B cell (primary cell): Measurements from ENCODE around the gene PHC2. TPM values are rescaled to one million over a fixed set of nuclear protein-coding genes. Genes with fewer than 3 reads are reported as not detected.

Source experiments
- ATAC-seq: fragments of 200-7000 bp; cut with Tn5 transposase; one replicate; pipeline ENCODE4 v1.10.0; 2021; ENCODE audit warnings: low read depth, mild to moderate bottlenecking, moderate number of reproducible peaks, moderate library complexity
- CTCF ChIA-PET: fragments of 350-600 bp; sonication (Branson Sonifier 250); formaldehyde crosslinking; loops from one replicate; lab custom pipeline; 2021; ENCODE audit warnings: antibody characterized with exemption, inconsistent platforms; lab: Charles Lee
- POLR2A ChIA-PET: fragments of 350-600 bp; sonication (Branson Sonifier 250); formaldehyde crosslinking; loops from one replicate; lab custom pipeline; 2021; ENCODE audit warnings: antibody characterized with exemption; lab: Charles Lee
- DNase-seq: peaks from one replicate; pipeline ENCODE4 v3.0.0; 2013
- H2AFZ ChIP-seq: 2 replicates; pipeline ENCODE4 v1.6.1; 2012; ENCODE audit warnings: mild to moderate bottlenecking, low read depth, low read length; ENCODE audit not compliant: insufficient read depth, poor library complexity, severe bottlenecking
- H3K27ac ChIP-seq, 2 donors: 1 replicate in 1 of 2; 2 replicates in 1 of 2; pipeline ENCODE4 v1.5.1; 2012 to 2013; ENCODE audit warnings: low read length in 2 of 2, mild to moderate bottlenecking in 2 of 2, moderate library complexity in 1 of 2
- H3K27me3 ChIP-seq, 4 experiments: fragments of 200-600 bp in 1 of 4; sonication (generic) in 1 of 4; replicated peaks in 1 of 4; 1 replicate in 2 of 4; 2 replicates in 2 of 4; pipeline versions ENCODE4 v1.6.1 to v1.7.0; 2013 to 2016; ENCODE audit warnings: low read length in 3 of 4, mild to moderate bottlenecking in 2 of 4, mixed read lengths in 1 of 4, moderate library complexity in 1 of 4; ENCODE audit not compliant: insufficient read depth in 4 of 4, control insufficient read depth in 3 of 4; ENCODE audit errors: control extremely low read depth in 1 of 4
- H3K36me3 ChIP-seq, 2 experiments: replicated peaks in 1 of 2; 1 replicate in 1 of 2; 2 replicates in 1 of 2; pipeline versions ENCODE4 v1.6.1 to v1.7.1; 2013; ENCODE audit warnings: low read length in 1 of 2; ENCODE audit not compliant: insufficient read depth in 2 of 2, control insufficient read depth in 1 of 2; ENCODE audit errors: control extremely low read depth in 1 of 2, extremely low read depth in 1 of 2
- H3K4me1 ChIP-seq, 2 donors: fragments of 200-600 bp in 1 of 2; sonication (generic) in 1 of 2; 1 replicate in 1 of 2; 2 replicates in 1 of 2; pipeline versions ENCODE4 v1.5.1 to v1.6.1; 2013 to 2017; ENCODE audit warnings: low read length in 2 of 2; ENCODE audit not compliant: control insufficient read depth in 2 of 2, insufficient read depth in 2 of 2
- H3K4me2 ChIP-seq: replicated peaks from 2 replicates; pipeline ENCODE3; 2012; ENCODE audit warnings: mild to moderate bottlenecking, low read depth, low read length; ENCODE audit not compliant: poor library complexity, severe bottlenecking
- H3K4me3 ChIP-seq, 5 experiments: fragments of 200-600 bp in 1 of 5; sonication (generic) in 1 of 5; 1 replicate in 3 of 5; 2 replicates in 2 of 5; pipeline versions ENCODE4 v1.5.1 to v1.7.0; 2011 to 2016; ENCODE audit warnings: low read length in 4 of 5, mild to moderate bottlenecking in 4 of 5, low read depth in 2 of 5, control low read depth in 1 of 5, moderate library complexity in 1 of 5; ENCODE audit not compliant: insufficient read depth in 1 of 5; ENCODE audit errors: control extremely low read depth in 1 of 5, extremely low read depth in 1 of 5
- H3K79me2 ChIP-seq: fragments of 200-600 bp; sonication (generic); one replicate; pipeline ENCODE4 v1.6.0; 2016; ENCODE audit warnings: low read length; ENCODE audit not compliant: control insufficient read depth, insufficient read depth
- H3K9ac ChIP-seq: fragments of 200-600 bp; sonication (generic); 2 replicates; pipeline ENCODE4 v1.6.1; 2017; ENCODE audit warnings: mild to moderate bottlenecking, low read length, moderate library complexity
- H3K9me3 ChIP-seq, 3 donors: one replicate each; pipeline versions ENCODE4 v1.6.1 to v1.7.1; 2013; ENCODE audit warnings: low read length in 2 of 3; ENCODE audit not compliant: control insufficient read depth in 2 of 3, insufficient read depth in 1 of 3; ENCODE audit errors: control extremely low read depth in 1 of 3
- H4K20me1 ChIP-seq: 2 replicates; pipeline ENCODE4 v1.6.0; 2012; ENCODE audit warnings: mild to moderate bottlenecking, low read length; ENCODE audit not compliant: insufficient read depth, control insufficient read depth, poor library complexity, severe bottlenecking
- H3K27ac Mint-ChIP-seq: one replicate; pipeline ENCODE4 v1.8.0; 2021; ENCODE audit warnings: mixed read lengths
- H3K27me3 Mint-ChIP-seq: one replicate; pipeline ENCODE4 v1.8.0; 2021; ENCODE audit warnings: mixed read lengths
- H3K4me1 Mint-ChIP-seq: one replicate; pipeline ENCODE4 v1.8.0; 2021; ENCODE audit warnings: mixed read lengths
- H3K4me3 Mint-ChIP-seq: one replicate; pipeline ENCODE4 v1.8.0; 2021; ENCODE audit warnings: mixed read lengths
- H3K9me3 Mint-ChIP-seq: one replicate; pipeline ENCODE4 v1.8.0; 2022; ENCODE audit warnings: mixed read lengths; ENCODE audit not compliant: insufficient read depth
- EZH2 ChIP-seq: IDR thresholded peaks from 2 replicates; pipeline ENCODE4 v1.6.1; 2012; ENCODE audit warnings: borderline replicate concordance, low read depth, mild to moderate bottlenecking, moderate library complexity, low read length; ENCODE audit not compliant: insufficient read depth, poor library complexity, severe bottlenecking
- WGBS: methylation state at CpG from one replicate; pipeline ENCODE4 v1.1.5; 2013; ENCODE audit warnings: missing lambda C conversion rate; ENCODE audit not compliant: insufficient coverage; 5-methylcytosine and 5-hydroxymethylcytosine counted together
- intact Hi-C: fragments of 100-400 bp; cut with micrococcal nuclease; formaldehyde crosslinking; loops from one replicate; pipeline ENCODE4 v1.10.0; 2022
- polyA plus RNA-seq: library from polyadenylated mRNA; depleted of rRNA; stranded (reverse); fragments of >200 nt; gene quantifications from 2 replicates; pipeline ENCODE4 v1.2.3, GENCODE V29; 2012
- total RNA-seq, 2 donors: library from RNA; stranded (reverse); fragments of 120-200 nt in 1 of 2; gene quantifications; 1 replicate in 1 of 2; 2 replicates in 1 of 2; pipeline versions ENCODE4 v1.2.3 to v1.2.4, GENCODE V29; 2013 to 2022
- TF ChIP-seq, protein P1 (sequence below): fragments of 200-600 bp; IDR thresholded peaks from one replicate; pipeline ENCODE4 v1.8.0; 2022; ENCODE audit warnings: antibody characterized with exemption, mild to moderate bottlenecking

The PHC2 gene
- total and polyA plus RNA-seq, 2 donors (not counting 1 experiment from before 2014, with no cell fraction given) = 23.1 to 23.4 TPM

DNA sequence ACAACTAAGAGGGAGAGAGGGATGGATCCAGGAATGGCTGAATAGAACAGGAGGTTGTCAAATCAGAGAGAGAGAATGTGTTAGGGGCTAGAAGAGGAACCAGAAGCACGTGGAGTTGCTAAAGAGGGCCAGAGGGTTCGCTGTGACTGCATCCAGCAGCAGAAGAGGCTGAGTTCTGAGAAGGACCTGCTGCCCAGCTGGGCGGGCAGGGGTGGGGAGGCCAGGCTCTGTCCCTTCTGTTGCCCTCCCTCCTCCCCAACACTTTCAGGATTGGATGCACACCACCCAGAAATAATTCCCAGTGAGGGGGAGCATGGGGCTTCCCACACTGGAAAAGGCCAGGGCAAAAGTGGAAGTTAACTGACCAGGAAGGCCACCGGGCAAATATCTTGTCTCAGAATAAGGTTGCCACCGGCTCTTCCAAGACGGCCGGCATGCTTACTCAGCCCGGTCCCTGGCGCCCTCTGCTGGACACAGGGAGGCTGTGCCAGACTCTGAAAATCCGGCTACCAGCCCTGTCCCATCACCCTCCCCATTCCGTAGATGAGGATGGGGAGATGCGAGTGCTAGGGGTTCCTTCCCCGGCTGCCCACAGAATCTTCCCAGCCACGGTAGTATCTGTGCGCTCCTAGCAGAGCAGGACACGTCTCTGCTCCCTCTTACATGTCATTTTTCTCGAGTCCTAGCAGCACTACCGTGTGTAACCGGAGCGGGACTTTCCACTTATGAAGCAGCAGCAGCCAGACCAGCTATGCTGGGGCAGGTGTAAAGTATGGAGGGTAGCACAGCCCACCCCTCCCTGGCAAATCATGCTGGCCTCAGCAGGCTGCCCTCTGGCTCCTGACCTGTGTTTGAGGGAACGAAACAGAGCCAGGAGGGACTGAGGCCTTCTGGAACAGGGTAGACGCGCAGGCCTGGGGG is 63.1 kb downstream of the PHC2 start:
- H3K4me3 ChIP-seq = no peak overlapping the region
- H3K4me2 ChIP-seq = no peak overlapping the region
- POLR2A ChIA-PET = no interaction called here
- H3K36me3 ChIP-seq = no peaks in the 10 kb centered on the region
- H3K79me2 ChIP-seq = no peaks in the 10 kb centered on the region
- WGBS = 40% methylated on average over 23 of the region's 23 CpGs
- Mint-ChIP-seq H3K27me3 (peaks cover 18% of the 10 kb centered on the region), H3K9me3 (no peaks in the 10 kb centered on the region), H3K4me3 (no peak overlapping the region), H3K4me1 (no peaks in the 10 kb centered on the region), H3K27ac (no peak overlapping the region)
- DNase-seq = peak; percentile 85
- TF ChIP-seq, protein P1, sequence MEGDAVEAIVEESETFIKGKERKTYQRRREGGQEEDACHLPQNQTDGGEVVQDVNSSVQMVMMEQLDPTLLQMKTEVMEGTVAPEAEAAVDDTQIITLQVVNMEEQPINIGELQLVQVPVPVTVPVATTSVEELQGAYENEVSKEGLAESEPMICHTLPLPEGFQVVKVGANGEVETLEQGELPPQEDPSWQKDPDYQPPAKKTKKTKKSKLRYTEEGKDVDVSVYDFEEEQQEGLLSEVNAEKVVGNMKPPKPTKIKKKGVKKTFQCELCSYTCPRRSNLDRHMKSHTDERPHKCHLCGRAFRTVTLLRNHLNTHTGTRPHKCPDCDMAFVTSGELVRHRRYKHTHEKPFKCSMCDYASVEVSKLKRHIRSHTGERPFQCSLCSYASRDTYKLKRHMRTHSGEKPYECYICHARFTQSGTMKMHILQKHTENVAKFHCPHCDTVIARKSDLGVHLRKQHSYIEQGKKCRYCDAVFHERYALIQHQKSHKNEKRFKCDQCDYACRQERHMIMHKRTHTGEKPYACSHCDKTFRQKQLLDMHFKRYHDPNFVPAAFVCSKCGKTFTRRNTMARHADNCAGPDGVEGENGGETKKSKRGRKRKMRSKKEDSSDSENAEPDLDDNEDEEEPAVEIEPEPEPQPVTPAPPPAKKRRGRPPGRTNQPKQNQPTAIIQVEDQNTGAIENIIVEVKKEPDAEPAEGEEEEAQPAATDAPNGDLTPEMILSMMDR = peak; percentile 96
- no peak for TF ChIP-seq EZH2
- H3K9me3 ChIP-seq = no peaks in the 10 kb centered on the region
- peaks cover 4 to 5% of the 10 kb centered on the region in 2 donors for H3K4me1 ChIP-seq
- H3K9ac ChIP-seq = no peak overlapping the region
- intact Hi-C loops = loop anchor here (1.0 kb wide), 2 partner anchors 103 to 255 kb away; no protein-coding TSS in a partner anchor
- H3K27ac ChIP-seq = no peak overlapping the region
- CTCF ChIA-PET = interaction anchor here (0.6 to 10.4 kb wide), 6 partner anchors 14 to 255 kb away, joined by 3 to 148 read pairs (median 8); partner anchors contain the start of gene ZSCAN20
- no peak overlapping the region for H2AFZ ChIP-seq
- peak; percentile 94 for ATAC-seq
- H4K20me1 ChIP-seq = no peaks in the 10 kb centered on the region
- H3K27me3 ChIP-seq = peaks cover 0 to 10% (median 3%) of the 10 kb centered on the region in 4 experiments
